H1 (cell line): ENCODE data around the gene PPP1R15B. TPM values are rescaled to one million over a fixed set of nuclear protein-coding genes. Genes with fewer than 3 reads are reported as not detected.

ENCODE experiments used
- ATF3 ChIP-seq: IDR thresholded peaks from 2 replicates; pipeline ENCODE4 v1.6.1; 2011; ENCODE audit warnings: low read depth, mild to moderate bottlenecking, low read length; ENCODE audit not compliant: insufficient read depth
- CHD1 ChIP-seq: IDR thresholded peaks from 2 replicates; pipeline ENCODE4 v1.6.1; 2012; ENCODE audit warnings: low read depth, low read length, improper control_type of control experiment
- CHD7 ChIP-seq: fragments of 300-600 bp; sonication (generic); IDR thresholded peaks from 2 replicates; pipeline ENCODE4 v1.7.1; 2012; ENCODE audit warnings: low read length, moderate library complexity, mild to moderate bottlenecking, inconsistent platforms; ENCODE audit not compliant: insufficient replicate concordance
- CTCF ChIP-seq, 3 experiments: IDR thresholded peaks; 1 replicate in 2 of 3; 2 replicates in 1 of 3; pipeline versions ENCODE4 v1.5.1 to v1.6.1; 2011; ENCODE audit warnings: low read length in 3 of 3, mild to moderate bottlenecking in 3 of 3, inconsistent platforms in 2 of 3, low read depth in 1 of 3, moderate library complexity in 1 of 3; ENCODE audit not compliant: insufficient read depth in 1 of 3; ENCODE audit errors: control extremely low read depth in 1 of 3
- EGR1 ChIP-seq: IDR thresholded peaks from 2 replicates; pipeline ENCODE4 v1.6.1; 2011; ENCODE audit warnings: low read depth, low read length, borderline replicate concordance
- GTF2F1 ChIP-seq: IDR thresholded peaks from 2 replicates; pipeline ENCODE4 v1.6.1; 2012; ENCODE audit warnings: low read depth, low read length, improper control_type of control experiment, borderline replicate concordance
- POU5F1 ChIP-seq: IDR thresholded peaks from 2 replicates; pipeline ENCODE4 v1.6.1; 2011; ENCODE audit warnings: low read depth, mild to moderate bottlenecking, low read length, moderate library complexity
- RNF2 ChIP-seq: fragments of 200-900, 300-1000 bp; sonication (generic); IDR thresholded peaks from 2 replicates; pipeline ENCODE4 v1.7.1; 2016; ENCODE audit warnings: borderline replicate concordance, low read depth, mild to moderate bottlenecking, antibody characterized with exemption, low read length; ENCODE audit not compliant: poor library complexity, severe bottlenecking; ENCODE audit errors: missing control alignments
- polyA plus RNA-seq, 7 experiments: library from polyadenylated mRNA; depleted of rRNA in 3 of 7; stranded (reverse) in 5 of 7; unstranded in 2 of 7; fragments of >200 nt in 5 of 7; fragments of 200-250 nt in 2 of 7; gene quantifications; 1 replicate in 5 of 7; 2 replicates in 1 of 7; 4 replicates in 1 of 7; pipeline versions ENCODE4 v1.2.1 to v1.2.3, GENCODE V29; 2011 to 2013; ENCODE audit warnings: missing spikeins in 2 of 7, mixed read lengths in 2 of 7
- total RNA-seq: library from RNA; stranded (reverse); fragmentation: NEBNext Ultra II Directional; extraction: Animal tissue kit (Norgen Biotek cat#: 25700); gene quantifications from 2 replicates; pipeline ENCODE4 v1.2.1, GENCODE V29; 2021

PPP1R15B gene
- total and polyA plus RNA-seq, 2 of the 8 experiments (the other 6 are each of a cell fraction or from before 2014, with no cell fraction given): 14.4 to 72.2 TPM

GRCh38 chr1:204401730-204402129 lies 9.9 kb downstream of the PPP1R15B start (continued):
- TF ChIP-seq CHD7 (no peak), EGR1 (no peak), POU5F1 (no peak), GTF2F1 (no peak), ATF3 (no peak), RNF2 (no peak), CTCF (IDR thresholded peaks at IDR 0.05; ENCODE audit: control extremely low read depth in 1 of 3, insufficient read depth in 1 of 3, low read depth in 1 of 3, low read length in 3 of 3) (no peak), CHD1 (no peak)
